Stimulated activated naive B cell treated with anti-CD40 and anti-IgM and Interleukin-4, amounts not matched to agents 10 μg/mL and 1 μg/mL and 100 μg/mL, for 72 hours (primary cell): ENCODE results near the gene TP73.

Experiments
- ATAC-seq, 2 donors: fragments of 150-1000 bp; cut with Tn5 transposase; replicated peaks; 2 replicates each; pipeline ENCODE4 v1.10.0; 2021; ENCODE audit warnings: moderate library complexity in 1 of 2
- DNase-seq: peaks from one replicate; pipeline ENCODE4 v3.0.0; 2021
- H3K27ac Mint-ChIP-seq: one replicate; pipeline ENCODE4 v1.8.0; 2022; ENCODE audit warnings: mild to moderate bottlenecking, mixed read lengths
- H3K27me3 Mint-ChIP-seq, 2 donors: one replicate each; pipeline ENCODE4 v1.8.0; 2022; ENCODE audit warnings: mixed read lengths in 2 of 2
- H3K36me3 Mint-ChIP-seq, 2 donors: one replicate each; pipeline ENCODE4 v1.8.0; 2022; ENCODE audit warnings: mixed read lengths in 2 of 2, mild to moderate bottlenecking in 1 of 2
- H3K4me1 Mint-ChIP-seq, 2 donors: one replicate each; pipeline ENCODE4 v1.8.0; 2022; ENCODE audit warnings: mixed read lengths in 2 of 2, mild to moderate bottlenecking in 1 of 2
- H3K4me3 Mint-ChIP-seq, 2 donors: one replicate each; pipeline ENCODE4 v1.8.0; 2022; ENCODE audit warnings: mild to moderate bottlenecking in 2 of 2, mixed read lengths in 2 of 2, moderate library complexity in 1 of 2
- H3K9me3 Mint-ChIP-seq, 2 donors: one replicate each; pipeline ENCODE4 v1.8.0; 2022; ENCODE audit warnings: mixed read lengths in 2 of 2, mild to moderate bottlenecking in 1 of 2

TP73 gene

DNA sequence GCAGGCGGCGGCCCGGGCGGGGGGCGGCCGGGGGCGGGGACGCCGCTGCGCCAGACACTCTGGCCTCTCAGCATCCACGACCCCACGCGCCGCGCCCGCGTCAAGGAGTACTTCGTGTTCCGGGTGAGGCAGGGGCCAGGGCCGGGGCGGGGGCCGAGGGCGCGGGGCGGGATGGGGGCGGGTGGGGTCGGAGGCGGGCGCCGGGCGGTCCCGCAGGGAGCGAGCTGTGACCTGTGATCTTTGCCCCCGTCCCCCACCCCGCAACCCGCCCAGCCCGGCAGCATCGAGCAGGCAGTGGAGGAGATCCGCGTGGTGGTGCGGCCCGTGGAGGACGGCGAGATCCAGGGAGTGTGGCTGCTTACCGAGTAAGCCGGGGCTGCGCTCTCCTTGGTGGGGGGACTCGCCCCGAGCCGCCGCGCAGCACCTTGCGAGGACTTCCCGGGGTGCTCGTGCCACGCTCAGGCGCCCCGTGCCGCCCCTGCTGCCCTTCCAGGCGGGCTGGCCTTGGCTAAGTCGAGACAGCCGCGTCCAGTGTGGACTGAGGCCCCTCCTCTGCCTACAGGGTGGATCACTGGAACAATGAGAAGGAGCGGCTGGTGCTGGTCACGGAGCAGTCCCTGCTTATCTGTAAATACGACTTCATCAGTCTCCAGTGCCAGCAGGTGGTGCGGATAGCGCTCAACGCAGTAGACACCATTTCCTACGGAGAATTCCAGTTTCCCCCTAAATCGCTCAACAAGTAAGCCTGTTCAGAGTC is 27.0 kb upstream of the TP73 start:
- Mint-ChIP-seq H3K4me1 (peaks cover 27 to 39% of the 10 kb centered on the region in 2 donors), H3K36me3 (peaks cover 3 to 14% of the 10 kb centered on the region in 2 donors), H3K4me3 (peak overlapping the region; percentile 89 to 90), H3K27me3 (no peaks in the 10 kb centered on the region), H3K27ac (peak overlapping the region; percentile 91), H3K9me3 (no peaks in the 10 kb centered on the region)
- ATAC-seq = peak; percentile 35 to 43
- DNase-seq = no peak

DNA sequence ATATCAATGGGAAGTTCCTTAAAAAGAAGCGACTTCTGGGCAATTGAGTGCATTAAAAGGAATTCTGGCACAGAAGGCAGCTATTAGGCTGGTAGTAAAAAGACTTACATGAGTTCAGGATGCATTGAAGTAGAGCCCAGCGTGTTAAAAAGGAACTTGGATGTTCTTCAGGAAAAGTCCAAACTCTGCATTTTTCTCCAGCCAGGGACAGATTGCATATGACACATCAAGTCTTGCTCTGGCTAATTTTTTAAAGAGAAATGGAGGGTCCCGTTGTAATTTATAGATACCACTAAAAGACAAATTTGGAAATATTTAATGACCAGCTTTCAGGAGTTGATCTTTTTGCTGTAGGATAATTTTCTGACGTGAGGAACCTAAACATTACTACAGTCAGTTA is 26.3 kb upstream of the TP73 start:
- no peaks in the 10 kb centered on the region for H3K27me3 Mint-ChIP-seq
- ATAC-seq (no peak), DNase-seq (no peak)
- H3K9me3 Mint-ChIP-seq = no peaks in the 10 kb centered on the region
- H3K36me3 Mint-ChIP-seq = peaks cover 5 to 16% of the 10 kb centered on the region in 2 donors
- H3K4me1 Mint-ChIP-seq = peaks cover 24 to 39% of the 10 kb centered on the region in 2 donors
- no peak overlapping the region for H3K27ac Mint-ChIP-seq
- peak overlapping the region; percentile 89 to 90 for H3K4me3 Mint-ChIP-seq

- no peaks in the 10 kb centered on the region for H3K9me3 Mint-ChIP-seq
- no peak overlapping the region for H3K4me3 Mint-ChIP-seq
- no peak for DNase-seq
- ATAC-seq = no peak
- H3K4me1 Mint-ChIP-seq = peaks cover 24 to 33% of the 10 kb centered on the region in 2 donors
- no peaks in the 10 kb centered on the region for H3K27me3 Mint-ChIP-seq
- H3K36me3 Mint-ChIP-seq = peaks cover 5 to 18% of the 10 kb centered on the region in 2 donors
- no peak overlapping the region for H3K27ac Mint-ChIP-seq
These were observed 24.6 kb upstream of the TP73 start for GRCh38 chr1:3627515-3628253.

- Mint-ChIP-seq H3K4me1 (peaks cover 18 to 25% of the 10 kb centered on the region in 2 donors), H3K36me3 (peaks cover 12 to 21% of the 10 kb centered on the region in 2 donors), H3K9me3 (no peaks in the 10 kb centered on the region), H3K27me3 (no peaks in the 10 kb centered on the region), H3K4me3 (no peak overlapping the region), H3K27ac (no peak overlapping the region)
- DNase-seq (no peak), ATAC-seq (no peak)
These were observed 23.9 kb upstream of the TP73 start for GRCh38 chr1:3628445-3628844.

- H3K27ac Mint-ChIP-seq = peak overlapping the region; percentile 56
- peaks cover 7 to 13% of the 10 kb centered on the region in 2 donors for H3K4me1 Mint-ChIP-seq
- H3K36me3 Mint-ChIP-seq = peaks cover 15 to 28% of the 10 kb centered on the region in 2 donors
- no peak for ATAC-seq
- no peaks in the 10 kb centered on the region for H3K27me3 Mint-ChIP-seq
- no peaks in the 10 kb centered on the region for H3K9me3 Mint-ChIP-seq
- no peak for DNase-seq
- no peak overlapping the region for H3K4me3 Mint-ChIP-seq
These were observed 22.7 kb upstream of the TP73 start for GRCh38 chr1:3629561-3630160.

GRCh38 chr1:3630161-3630611 is 22.1 kb upstream of the TP73 start:
- ATAC-seq = no peak
- no peaks in the 10 kb centered on the region for H3K27me3 Mint-ChIP-seq
- H3K4me3 Mint-ChIP-seq = no peak overlapping the region
- no peaks in the 10 kb centered on the region for H3K9me3 Mint-ChIP-seq
- peak overlapping the region; percentile 56 for H3K27ac Mint-ChIP-seq
- H3K4me1 Mint-ChIP-seq = peaks cover 7 to 13% of the 10 kb centered on the region in 2 donors
- no peak for DNase-seq
- peaks cover 15 to 30% of the 10 kb centered on the region in 2 donors for H3K36me3 Mint-ChIP-seq

- Mint-ChIP-seq H3K27me3 (no peaks in the 10 kb centered on the region), H3K9me3 (no peaks in the 10 kb centered on the region), H3K4me3 (no peak overlapping the region), H3K4me1 (peaks cover 4 to 8% of the 10 kb centered on the region in 2 donors), H3K27ac (no peak overlapping the region), H3K36me3 (peaks cover 16 to 37% of the 10 kb centered on the region in 2 donors)
- DNase-seq = no peak
- no peak for ATAC-seq
These were observed 21.4 kb upstream of the TP73 start for GRCh38 chr1:3630914-3631313.

GRCh38 chr1:3631320-3632260 is 20.7 kb upstream of the TP73 start:
- Mint-ChIP-seq H3K36me3 (peaks cover 19 to 38% of the 10 kb centered on the region in 2 donors), H3K4me1 (peaks cover 3 to 6% of the 10 kb centered on the region in 2 donors), H3K4me3 (no peak overlapping the region), H3K9me3 (no peaks in the 10 kb centered on the region), H3K27ac (no peak overlapping the region), H3K27me3 (no peaks in the 10 kb centered on the region)
- DNase-seq = no peak
- no peak for ATAC-seq

DNA sequence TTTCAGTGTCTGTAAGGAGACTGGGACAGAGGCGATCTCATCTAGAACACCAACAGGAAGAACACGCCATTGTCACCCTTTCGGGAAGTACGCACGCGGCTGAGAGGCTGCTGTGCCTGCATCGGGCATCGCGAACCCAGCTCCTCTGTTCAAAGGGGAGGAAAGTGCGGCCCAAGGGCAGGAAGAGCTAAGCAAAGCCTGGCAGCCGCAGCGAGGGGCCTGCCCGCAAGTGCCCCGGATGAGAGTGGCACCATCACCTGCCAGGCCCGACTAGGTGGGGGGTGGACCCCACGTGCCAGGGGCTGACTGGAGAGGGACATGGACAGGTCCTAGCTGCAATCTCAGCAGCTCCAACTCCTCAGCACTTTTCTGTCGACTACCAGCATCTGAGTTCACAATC is 20.0 kb upstream of the TP73 start:
- Mint-ChIP-seq H3K27ac (no peak overlapping the region), H3K27me3 (no peaks in the 10 kb centered on the region), H3K4me3 (no peak overlapping the region), H3K36me3 (peaks cover 23 to 43% of the 10 kb centered on the region in 2 donors), H3K4me1 (peaks cover 3 to 6% of the 10 kb centered on the region in 2 donors), H3K9me3 (no peaks in the 10 kb centered on the region)
- DNase-seq (no peak), ATAC-seq (no peak)

- Mint-ChIP-seq H3K36me3 (peaks cover 26 to 40% of the 10 kb centered on the region in 2 donors), H3K4me3 (no peak overlapping the region), H3K4me1 (peaks cover 3 to 6% of the 10 kb centered on the region in 2 donors), H3K27ac (peak overlapping the region; percentile 56), H3K9me3 (no peaks in the 10 kb centered on the region), H3K27me3 (no peaks in the 10 kb centered on the region)
- ATAC-seq (no peak), DNase-seq (no peak)
These were observed 19.5 kb upstream of the TP73 start for GRCh38 chr1:3632716-3633343.

GRCh38 chr1:3633344-3634058 is 18.8 kb upstream of the TP73 start:
- no peaks in the 10 kb centered on the region for H3K9me3 Mint-ChIP-seq
- H3K27ac Mint-ChIP-seq = no peak overlapping the region
- peaks cover 30 to 46% of the 10 kb centered on the region in 2 donors for H3K36me3 Mint-ChIP-seq
- H3K4me3 Mint-ChIP-seq = no peak overlapping the region
- ATAC-seq (no peak), DNase-seq (no peak)
- H3K27me3 Mint-ChIP-seq = no peaks in the 10 kb centered on the region
- peaks cover 3 to 6% of the 10 kb centered on the region in 2 donors for H3K4me1 Mint-ChIP-seq

GRCh38 chr1:3634059-3634800 is 18.1 kb upstream of the TP73 start:
- no peak overlapping the region for H3K27ac Mint-ChIP-seq
- DNase-seq (no peak), ATAC-seq (no peak)
- H3K36me3 Mint-ChIP-seq = peaks cover 30 to 46% of the 10 kb centered on the region in 2 donors
- H3K9me3 Mint-ChIP-seq = no peaks in the 10 kb centered on the region
- no peaks in the 10 kb centered on the region for H3K27me3 Mint-ChIP-seq
- peaks cover 3 to 6% of the 10 kb centered on the region in 2 donors for H3K4me1 Mint-ChIP-seq
- H3K4me3 Mint-ChIP-seq = no peak overlapping the region
